ENCODE measurements around the gene SMARCA1.

DNA sequence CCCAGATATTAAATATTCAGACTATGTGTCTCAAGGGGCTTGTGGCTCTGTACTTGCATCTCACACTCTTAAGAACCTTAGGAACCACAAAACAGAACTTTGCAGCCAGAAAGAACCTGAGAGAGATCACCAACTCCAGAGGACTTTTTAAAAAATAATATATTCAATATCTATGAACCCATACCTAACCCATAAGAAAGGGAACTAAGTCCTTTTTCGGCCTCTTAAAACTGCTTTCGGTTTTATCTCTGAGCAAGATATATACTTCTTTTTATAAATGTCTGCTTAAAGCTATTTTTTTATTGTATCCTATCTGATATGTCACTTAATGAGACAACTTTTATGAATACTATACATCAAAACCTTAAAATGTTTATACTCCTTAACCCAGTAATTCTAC, 10.9 kb downstream of the SMARCA1 start:
- no peak for TF ChIP-seq POLR2A (IDR thresholded peaks at IDR 0.05; ENCODE audit: low read depth, low read length)
- TF ChIP-seq, protein P1, sequence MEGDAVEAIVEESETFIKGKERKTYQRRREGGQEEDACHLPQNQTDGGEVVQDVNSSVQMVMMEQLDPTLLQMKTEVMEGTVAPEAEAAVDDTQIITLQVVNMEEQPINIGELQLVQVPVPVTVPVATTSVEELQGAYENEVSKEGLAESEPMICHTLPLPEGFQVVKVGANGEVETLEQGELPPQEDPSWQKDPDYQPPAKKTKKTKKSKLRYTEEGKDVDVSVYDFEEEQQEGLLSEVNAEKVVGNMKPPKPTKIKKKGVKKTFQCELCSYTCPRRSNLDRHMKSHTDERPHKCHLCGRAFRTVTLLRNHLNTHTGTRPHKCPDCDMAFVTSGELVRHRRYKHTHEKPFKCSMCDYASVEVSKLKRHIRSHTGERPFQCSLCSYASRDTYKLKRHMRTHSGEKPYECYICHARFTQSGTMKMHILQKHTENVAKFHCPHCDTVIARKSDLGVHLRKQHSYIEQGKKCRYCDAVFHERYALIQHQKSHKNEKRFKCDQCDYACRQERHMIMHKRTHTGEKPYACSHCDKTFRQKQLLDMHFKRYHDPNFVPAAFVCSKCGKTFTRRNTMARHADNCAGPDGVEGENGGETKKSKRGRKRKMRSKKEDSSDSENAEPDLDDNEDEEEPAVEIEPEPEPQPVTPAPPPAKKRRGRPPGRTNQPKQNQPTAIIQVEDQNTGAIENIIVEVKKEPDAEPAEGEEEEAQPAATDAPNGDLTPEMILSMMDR (conservative IDR thresholded peaks at IDR 0.05; ENCODE audit: low read depth, low read length): no peak
- TF ChIP-seq RAD21 (IDR thresholded peaks at IDR 0.05; ENCODE audit: low read length): no peak
- TF ChIP-seq BHLHE40 (IDR thresholded peaks at IDR 0.05; ENCODE audit: low read depth, low read length): no peak

Data from IMR-90 (cell line).